Nephron (organoid): ENCODE data around the gene TUSC1.
"Not testable (repeated sequence)": the region's sequence is repeated elsewhere in the genome, so short reads cannot be mapped to it uniquely, and the experiment has no call there.

ENCODE experiments used
- H3K27ac Mint-ChIP-seq, 3 experiments: 2 replicates each; pipeline ENCODE4 v1.8.0; 2020; ENCODE audit warnings: mixed read lengths in 3 of 3, mild to moderate bottlenecking in 2 of 3, moderate library complexity in 1 of 3
- H3K27me3 Mint-ChIP-seq: 2 replicates; pipeline ENCODE4 v1.8.0; 2021; ENCODE audit warnings: low read depth, mild to moderate bottlenecking, moderate library complexity, mixed read lengths
- H3K36me3 Mint-ChIP-seq: 2 replicates; pipeline ENCODE4 v1.8.0; 2020; ENCODE audit warnings: low read depth, mixed read lengths
- H3K4me1 Mint-ChIP-seq: 2 replicates; pipeline ENCODE4 v1.8.0; 2020; ENCODE audit warnings: mixed read lengths
- H3K4me3 Mint-ChIP-seq, 3 experiments: 2 replicates each; pipeline ENCODE4 v1.8.0; 2020; ENCODE audit warnings: mild to moderate bottlenecking in 3 of 3, mixed read lengths in 3 of 3, moderate library complexity in 2 of 3
- H3K9me3 Mint-ChIP-seq: 2 replicates; pipeline ENCODE4 v1.8.0; 2020; ENCODE audit warnings: mixed read lengths
- TF ChIP-seq, protein P1 (sequence below), 3 experiments: fragments of 200-600 bp; sonication (generic); IDR thresholded peaks; one replicate each; pipeline ENCODE4 v1.5.0; 2021; ENCODE audit warnings: antibody characterized with exemption in 3 of 3; ENCODE audit not compliant: unreplicated experiment in 3 of 3

The TUSC1 gene

DNA sequence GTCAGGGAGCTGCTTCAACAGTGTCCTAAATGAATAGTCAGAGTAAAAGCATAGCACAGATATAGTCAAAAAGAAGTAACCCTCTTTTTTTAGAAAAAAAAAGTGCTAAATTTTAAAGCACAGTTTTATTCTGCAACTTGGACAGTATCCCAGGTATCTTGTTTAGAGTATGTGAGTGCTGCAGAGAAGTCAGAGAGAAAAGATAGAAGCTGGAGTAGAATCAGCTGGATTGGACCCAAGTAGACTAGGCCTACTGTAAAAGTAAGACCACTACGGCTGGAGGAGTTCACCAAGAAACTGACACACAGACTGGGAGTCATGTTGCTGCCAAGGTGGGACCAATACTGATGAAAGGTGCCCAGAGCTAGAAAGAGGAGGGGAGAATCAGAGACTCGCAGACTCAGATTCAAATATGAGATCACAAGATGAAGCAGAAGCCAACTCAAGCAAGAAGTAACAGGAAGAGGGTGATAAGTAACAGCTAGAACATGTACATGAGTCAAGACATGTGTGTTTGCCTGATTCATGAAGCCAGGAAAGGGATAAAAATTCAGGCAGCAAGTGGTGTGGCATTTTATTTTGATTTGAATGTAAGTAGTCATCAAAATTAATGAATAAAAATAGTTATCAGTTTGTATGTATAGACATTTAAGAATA, 25.6 kb upstream of the TUSC1 start:
- Mint-ChIP-seq H3K27ac (peak overlapping the region in 2 of 3 experiments; percentile 42 to 84), H3K27me3 (no peaks in the 10 kb centered on the region), H3K9me3 (peaks cover 3% of the 10 kb centered on the region), H3K4me3 (no peak overlapping the region), H3K4me1 (peaks cover 5% of the 10 kb centered on the region), H3K36me3 (no peaks in the 10 kb centered on the region)
- TF ChIP-seq, protein P1, sequence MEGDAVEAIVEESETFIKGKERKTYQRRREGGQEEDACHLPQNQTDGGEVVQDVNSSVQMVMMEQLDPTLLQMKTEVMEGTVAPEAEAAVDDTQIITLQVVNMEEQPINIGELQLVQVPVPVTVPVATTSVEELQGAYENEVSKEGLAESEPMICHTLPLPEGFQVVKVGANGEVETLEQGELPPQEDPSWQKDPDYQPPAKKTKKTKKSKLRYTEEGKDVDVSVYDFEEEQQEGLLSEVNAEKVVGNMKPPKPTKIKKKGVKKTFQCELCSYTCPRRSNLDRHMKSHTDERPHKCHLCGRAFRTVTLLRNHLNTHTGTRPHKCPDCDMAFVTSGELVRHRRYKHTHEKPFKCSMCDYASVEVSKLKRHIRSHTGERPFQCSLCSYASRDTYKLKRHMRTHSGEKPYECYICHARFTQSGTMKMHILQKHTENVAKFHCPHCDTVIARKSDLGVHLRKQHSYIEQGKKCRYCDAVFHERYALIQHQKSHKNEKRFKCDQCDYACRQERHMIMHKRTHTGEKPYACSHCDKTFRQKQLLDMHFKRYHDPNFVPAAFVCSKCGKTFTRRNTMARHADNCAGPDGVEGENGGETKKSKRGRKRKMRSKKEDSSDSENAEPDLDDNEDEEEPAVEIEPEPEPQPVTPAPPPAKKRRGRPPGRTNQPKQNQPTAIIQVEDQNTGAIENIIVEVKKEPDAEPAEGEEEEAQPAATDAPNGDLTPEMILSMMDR (IDR thresholded peaks at IDR 0.05; ENCODE audit: unreplicated experiment in 3 of 3): no peak

GRCh38 chr9:25702536-25702935, 24.3 kb upstream of the TUSC1 start:
- H3K4me3 Mint-ChIP-seq: no peak overlapping the region
- no peak overlapping the region for H3K27ac Mint-ChIP-seq
- H3K4me1 Mint-ChIP-seq: peaks cover 5% of the 10 kb centered on the region
- H3K36me3 Mint-ChIP-seq: no peaks in the 10 kb centered on the region
- H3K9me3 Mint-ChIP-seq: peaks cover 3% of the 10 kb centered on the region
- H3K27me3 Mint-ChIP-seq: no peaks in the 10 kb centered on the region
- TF ChIP-seq, protein P1 (IDR thresholded peaks at IDR 0.05; ENCODE audit: unreplicated experiment in 3 of 3): no peak

DNA sequence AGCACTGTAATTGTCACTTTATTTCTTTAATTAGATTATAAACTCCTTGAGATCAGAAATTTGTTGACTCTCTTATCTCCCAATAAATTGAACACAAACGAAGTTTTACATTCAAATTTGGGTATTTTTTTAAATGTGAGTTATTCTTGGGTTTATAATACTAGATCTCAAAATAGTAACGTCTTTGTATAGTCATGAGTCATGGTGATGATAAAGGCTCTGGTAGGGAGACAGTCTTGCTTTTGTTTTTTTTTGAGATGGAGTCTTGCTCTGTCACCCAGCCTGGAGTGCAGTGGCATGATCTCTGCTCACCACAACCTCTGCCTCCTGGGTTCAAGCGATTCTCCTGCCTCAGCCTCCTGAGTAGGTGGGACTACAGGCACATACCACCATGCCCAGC, 22.7 kb upstream of the TUSC1 start:
- not testable (repeated sequence) for H3K9me3 Mint-ChIP-seq, H3K36me3 Mint-ChIP-seq, H3K27ac Mint-ChIP-seq, H3K27me3 Mint-ChIP-seq, H3K4me1 Mint-ChIP-seq, H3K4me3 Mint-ChIP-seq

DNA sequence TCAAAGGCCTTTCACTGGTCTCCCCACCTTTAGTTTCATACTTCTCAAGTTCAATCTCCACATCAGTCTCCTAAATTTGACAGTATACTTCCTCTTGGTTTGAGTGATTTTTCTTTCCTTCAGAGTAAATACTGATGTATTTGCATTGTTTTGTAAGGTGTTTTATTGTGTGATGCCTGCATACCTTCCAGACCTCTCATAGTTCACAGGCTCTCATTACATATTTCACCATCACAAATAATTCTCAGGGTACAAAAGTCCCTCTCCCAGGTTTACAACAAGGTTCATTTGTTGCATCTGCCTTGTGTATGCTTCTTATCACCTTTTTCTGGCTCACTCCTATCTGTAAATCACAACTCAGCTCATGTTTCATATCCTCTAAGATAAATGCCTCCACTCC, 22.2 kb upstream of the TUSC1 start:
- H3K27ac Mint-ChIP-seq: no peak overlapping the region
- TF ChIP-seq, protein P1 (IDR thresholded peaks at IDR 0.05; ENCODE audit: unreplicated experiment in 3 of 3): no peak
- peaks cover 3% of the 10 kb centered on the region for H3K9me3 Mint-ChIP-seq
- H3K4me1 Mint-ChIP-seq: peaks cover 7% of the 10 kb centered on the region
- no peak overlapping the region for H3K4me3 Mint-ChIP-seq
- no peaks in the 10 kb centered on the region for H3K36me3 Mint-ChIP-seq
- H3K27me3 Mint-ChIP-seq: no peaks in the 10 kb centered on the region

GRCh38 chr9:25691786-25692185, 13.5 kb upstream of the TUSC1 start:
- Mint-ChIP-seq H3K4me3 (no peak overlapping the region), H3K9me3 (no peaks in the 10 kb centered on the region), H3K27ac (no peak overlapping the region), H3K36me3 (no peaks in the 10 kb centered on the region), H3K27me3 (no peaks in the 10 kb centered on the region), H3K4me1 (peaks cover 7% of the 10 kb centered on the region)
- TF ChIP-seq, protein P1 (IDR thresholded peaks at IDR 0.05; ENCODE audit: unreplicated experiment in 3 of 3): no peak

DNA sequence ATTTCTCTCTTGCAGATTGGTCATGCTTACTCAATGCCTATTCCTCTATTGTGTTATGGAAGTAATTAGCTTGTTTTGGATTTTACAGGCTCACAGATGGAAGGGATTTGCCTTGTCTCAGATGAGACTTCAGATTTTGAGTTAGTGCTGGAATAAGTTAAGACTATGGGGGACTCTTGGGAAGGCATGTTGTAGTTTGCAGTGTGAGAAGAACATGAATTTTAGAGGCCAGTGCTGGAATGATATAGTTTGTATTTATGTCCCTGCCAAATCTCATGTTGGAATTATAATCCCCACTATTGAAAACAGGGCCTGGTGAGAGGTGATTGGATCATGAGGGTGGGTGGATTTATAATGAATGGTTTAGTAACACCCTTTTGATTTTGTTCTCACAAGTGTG, 6.1 kb upstream of the TUSC1 start:
- Mint-ChIP-seq H3K36me3 (no peaks in the 10 kb centered on the region), H3K4me1 (peaks cover 9% of the 10 kb centered on the region), H3K27me3 (no peaks in the 10 kb centered on the region), H3K27ac (peak overlapping the region; percentile 2 to 40 (median 28)), H3K9me3 (peaks cover 3% of the 10 kb centered on the region), H3K4me3 (no peak overlapping the region)
- TF ChIP-seq, protein P1 (IDR thresholded peaks at IDR 0.05; ENCODE audit: unreplicated experiment in 3 of 3): no peak
